ENCODE data around the gene MYH15. TPM values are rescaled to one million over a fixed set of nuclear protein-coding genes. Genes with fewer than 3 reads are reported as not detected.

MYH15 gene
- total RNA-seq, 6 donors from 2014 or later = 0.20 to 7.3 (median 0.93) TPM

DNA sequence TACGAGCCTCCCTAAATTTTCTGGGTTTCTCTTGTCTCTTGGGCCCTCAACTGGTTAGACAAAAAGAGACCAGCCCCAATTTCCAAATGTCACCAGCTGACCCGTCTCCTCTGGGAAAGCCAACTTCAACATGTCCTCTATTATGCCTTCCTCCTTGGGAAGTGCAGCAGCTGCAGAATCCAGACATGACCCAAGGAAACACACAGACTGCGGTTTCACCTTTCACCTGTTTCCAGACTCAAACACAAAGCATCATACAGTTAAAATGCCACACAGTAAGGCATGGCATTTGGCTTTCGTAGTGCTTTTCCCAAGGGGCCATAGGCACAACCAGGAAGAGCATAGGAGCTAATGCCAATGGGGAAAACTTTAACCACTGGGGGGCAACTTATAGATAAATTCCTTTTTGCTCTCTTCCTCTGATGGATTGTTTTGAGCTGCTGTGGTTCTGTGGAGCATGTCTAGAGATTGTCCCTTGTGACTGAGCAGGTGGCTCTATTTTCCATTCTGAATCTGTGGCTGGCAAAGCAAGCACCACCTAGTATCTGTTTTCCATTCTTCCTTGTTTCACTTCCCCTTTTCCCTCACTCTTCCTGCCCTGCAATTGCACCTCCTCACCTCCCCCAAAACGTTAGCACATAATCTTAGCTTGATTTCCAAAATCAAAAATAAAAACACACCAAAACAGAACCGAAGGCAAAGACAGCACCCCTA lies 164.7 kb downstream of the MYH15 start:
- H3K4me3 ChIP-seq = no peak overlapping the region
- ATAC-seq (ENCODE audit: low FRiP score in 2 of 2) (no peak), DNase-seq (no peak)
- no peaks in the 10 kb centered on the region for H3K27me3 ChIP-seq
- H3K27ac ChIP-seq = no peak overlapping the region
- H3K4me1 ChIP-seq = no peaks in the 10 kb centered on the region
- H3K9me3 ChIP-seq = no peaks in the 10 kb centered on the region
- WGBS, 2 donors = 61 to 67% methylated on average over 6 of the region's 6 CpGs
- TF ChIP-seq EP300 (IDR thresholded peaks at IDR 0.05) (no peak), POLR2A (IDR thresholded peaks at IDR 0.05) (no peak), POLR2AphosphoS5 (IDR thresholded peaks at IDR 0.05) (no peak)
- TF ChIP-seq, protein P1, sequence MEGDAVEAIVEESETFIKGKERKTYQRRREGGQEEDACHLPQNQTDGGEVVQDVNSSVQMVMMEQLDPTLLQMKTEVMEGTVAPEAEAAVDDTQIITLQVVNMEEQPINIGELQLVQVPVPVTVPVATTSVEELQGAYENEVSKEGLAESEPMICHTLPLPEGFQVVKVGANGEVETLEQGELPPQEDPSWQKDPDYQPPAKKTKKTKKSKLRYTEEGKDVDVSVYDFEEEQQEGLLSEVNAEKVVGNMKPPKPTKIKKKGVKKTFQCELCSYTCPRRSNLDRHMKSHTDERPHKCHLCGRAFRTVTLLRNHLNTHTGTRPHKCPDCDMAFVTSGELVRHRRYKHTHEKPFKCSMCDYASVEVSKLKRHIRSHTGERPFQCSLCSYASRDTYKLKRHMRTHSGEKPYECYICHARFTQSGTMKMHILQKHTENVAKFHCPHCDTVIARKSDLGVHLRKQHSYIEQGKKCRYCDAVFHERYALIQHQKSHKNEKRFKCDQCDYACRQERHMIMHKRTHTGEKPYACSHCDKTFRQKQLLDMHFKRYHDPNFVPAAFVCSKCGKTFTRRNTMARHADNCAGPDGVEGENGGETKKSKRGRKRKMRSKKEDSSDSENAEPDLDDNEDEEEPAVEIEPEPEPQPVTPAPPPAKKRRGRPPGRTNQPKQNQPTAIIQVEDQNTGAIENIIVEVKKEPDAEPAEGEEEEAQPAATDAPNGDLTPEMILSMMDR (IDR thresholded peaks at IDR 0.05) = no peak
- H3K36me3 ChIP-seq = no peaks in the 10 kb centered on the region

DNA sequence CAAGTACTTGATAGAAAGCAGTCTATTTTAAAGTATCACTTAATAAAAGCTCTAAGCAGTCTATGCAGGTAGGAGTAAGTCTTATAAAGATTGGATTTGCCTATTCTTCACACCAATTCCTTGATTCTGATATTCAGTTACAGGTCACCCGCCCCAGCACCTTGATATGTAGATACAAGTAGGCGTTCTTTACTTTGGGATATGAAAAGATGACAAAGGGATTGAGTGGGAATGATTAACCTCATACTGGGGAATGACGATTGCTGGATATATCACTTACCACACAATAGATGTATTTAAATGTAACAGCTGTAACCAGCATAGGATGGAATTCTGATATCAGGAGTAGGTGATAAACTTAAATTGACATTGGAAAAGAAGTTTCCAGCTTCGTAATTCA lies 166.9 kb downstream of the MYH15 start:
- no peak for ATAC-seq (ENCODE audit: low FRiP score in 2 of 2)
- 91 to 94% methylated on average over 4 of the region's 4 CpGs for WGBS, 2 donors

DNA sequence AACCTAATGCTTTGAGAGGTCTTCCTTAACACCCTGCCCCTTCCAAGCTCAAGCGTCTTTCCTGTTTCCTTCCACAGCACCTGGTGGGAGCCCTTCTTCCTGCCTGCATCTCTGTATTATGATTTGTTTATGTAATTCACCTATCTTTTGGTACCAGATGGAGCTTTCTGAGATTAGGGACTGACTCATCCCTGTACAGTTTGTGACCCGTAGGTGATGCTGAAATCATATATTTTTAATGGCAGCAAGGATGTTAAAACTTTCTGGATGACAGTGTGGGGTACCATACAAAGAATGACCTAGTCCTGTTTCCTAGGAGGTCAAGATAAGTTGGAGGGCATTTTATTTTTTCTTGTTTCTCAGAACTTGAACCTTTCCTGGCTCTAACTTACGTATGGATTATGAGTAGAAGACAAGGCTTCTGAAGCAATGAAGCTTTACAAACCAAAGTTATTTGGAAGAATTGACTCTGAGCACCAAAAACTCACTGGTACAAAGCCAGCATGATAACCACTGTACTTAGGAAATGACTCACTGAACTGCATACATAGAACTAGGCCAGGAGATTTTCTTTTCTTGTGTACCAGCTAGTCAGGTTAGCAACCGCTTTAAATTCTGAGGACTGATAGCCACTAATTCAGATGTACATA lies 167.4 kb downstream of the MYH15 start:
- H3K9me3 ChIP-seq = no peaks in the 10 kb centered on the region
- no peak overlapping the region for H3K4me3 ChIP-seq
- no peaks in the 10 kb centered on the region for H3K4me1 ChIP-seq
- DNase-seq = no peak
- H3K27me3 ChIP-seq = no peaks in the 10 kb centered on the region
- ATAC-seq (ENCODE audit: low FRiP score in 2 of 2) = no peak
- H3K27ac ChIP-seq = no peak overlapping the region
- TF ChIP-seq POLR2A (IDR thresholded peaks at IDR 0.05) (no peak), POLR2AphosphoS5 (IDR thresholded peaks at IDR 0.05) (no peak), EP300 (IDR thresholded peaks at IDR 0.05) (no peak)
- TF ChIP-seq, protein P1 (IDR thresholded peaks at IDR 0.05) = no peak
- WGBS, 2 donors = 72 to 86% methylated on average over 4 of the region's 4 CpGs
- H3K36me3 ChIP-seq = no peaks in the 10 kb centered on the region

More for the DNA sequence above, 166.9 kb downstream of the MYH15 start:
- no peak for DNase-seq
- Histone ChIP-seq H3K27me3 (no peaks in the 10 kb centered on the region), H3K9me3 (no peaks in the 10 kb centered on the region), H3K4me1 (no peaks in the 10 kb centered on the region), H3K27ac (no peak overlapping the region), H3K36me3 (no peaks in the 10 kb centered on the region), H3K4me3 (no peak overlapping the region)
- TF ChIP-seq, protein P1 (IDR thresholded peaks at IDR 0.05) = no peak
- TF ChIP-seq POLR2A (IDR thresholded peaks at IDR 0.05) (no peak), POLR2AphosphoS5 (IDR thresholded peaks at IDR 0.05) (no peak), EP300 (IDR thresholded peaks at IDR 0.05) (no peak)

DNA sequence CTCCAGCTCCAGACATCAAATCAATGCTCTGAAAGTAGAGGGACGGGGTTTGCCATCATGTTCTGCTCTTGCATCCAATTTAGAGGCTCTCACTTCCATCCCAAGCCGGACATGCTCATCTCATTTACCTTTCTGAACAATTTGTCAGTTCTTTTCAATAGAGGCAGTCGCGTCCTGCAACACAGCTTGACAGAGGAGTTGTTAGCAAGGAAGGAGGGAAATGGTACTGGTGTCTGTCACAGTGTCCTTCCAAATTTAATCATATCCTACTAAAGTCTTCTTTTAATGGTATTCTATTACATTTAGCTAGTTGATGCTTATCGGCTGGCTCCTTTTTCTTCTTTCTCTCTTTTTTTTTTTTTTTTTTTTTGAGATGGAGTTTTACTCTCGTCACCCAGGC lies 168.5 kb downstream of the MYH15 start:
- no peak for ATAC-seq (ENCODE audit: low FRiP score in 2 of 2)
- WGBS, 2 donors = 80 to 96% methylated on average over 6 of the region's 6 CpGs
- H3K9me3 ChIP-seq = no peaks in the 10 kb centered on the region
- no peak overlapping the region for H3K4me3 ChIP-seq
- TF ChIP-seq POLR2AphosphoS5 (IDR thresholded peaks at IDR 0.05) (no peak), POLR2A (IDR thresholded peaks at IDR 0.05) (no peak), EP300 (IDR thresholded peaks at IDR 0.05) (no peak)
- TF ChIP-seq, protein P1 (IDR thresholded peaks at IDR 0.05) = no peak
- H3K27ac ChIP-seq = no peak overlapping the region
- DNase-seq = no peak
- no peaks in the 10 kb centered on the region for H3K27me3 ChIP-seq
- no peaks in the 10 kb centered on the region for H3K4me1 ChIP-seq
- no peaks in the 10 kb centered on the region for H3K36me3 ChIP-seq

All from upper lobe of left lung (tissue), 6 donors.